Subcutaneous adipose tissue (tissue), 4 donors: ENCODE data around the gene CLDN18. TPM values are rescaled to one million over a fixed set of nuclear protein-coding genes. Genes with fewer than 3 reads are reported as not detected.

Experiments
- total RNA-seq, 4 donors: library from RNA; depleted of rRNA; stranded (reverse); fragments of >200 nt; gene quantifications; one replicate each; pipeline ENCODE4 v1.1.0, GENCODE V29; 2016
- TF ChIP-seq, protein P1 (sequence below): fragments of 450-650 bp; IDR thresholded peaks from one replicate; pipeline ENCODE4 v1.5.1; 2016; ENCODE audit warnings: low read depth, mild to moderate bottlenecking, control low read depth, antibody characterized with exemption, moderate library complexity

Gene CLDN18
- total RNA-seq, 4 donors from 2014 or later: not detected

DNA sequence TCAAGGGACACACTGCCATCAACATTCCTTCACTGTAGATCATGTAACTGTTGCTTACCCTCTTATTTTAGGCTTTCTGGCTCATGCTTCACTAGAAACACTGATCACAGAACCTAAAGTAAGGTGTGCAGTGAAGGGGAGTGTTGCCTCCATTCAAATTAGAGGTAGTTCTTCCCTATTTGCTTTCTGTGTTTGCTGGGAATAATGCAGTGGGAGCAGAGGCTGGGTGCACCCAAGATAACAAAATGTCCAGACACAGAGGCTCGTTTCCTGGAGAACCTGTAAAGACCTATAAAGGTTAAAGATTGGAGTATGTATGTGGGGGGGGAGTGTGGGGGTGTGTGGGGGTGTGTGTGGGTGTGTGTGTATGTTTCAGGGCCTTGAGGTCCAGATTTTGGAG is 2.1 kb upstream of the CLDN18 start:
- TF ChIP-seq, protein P1, sequence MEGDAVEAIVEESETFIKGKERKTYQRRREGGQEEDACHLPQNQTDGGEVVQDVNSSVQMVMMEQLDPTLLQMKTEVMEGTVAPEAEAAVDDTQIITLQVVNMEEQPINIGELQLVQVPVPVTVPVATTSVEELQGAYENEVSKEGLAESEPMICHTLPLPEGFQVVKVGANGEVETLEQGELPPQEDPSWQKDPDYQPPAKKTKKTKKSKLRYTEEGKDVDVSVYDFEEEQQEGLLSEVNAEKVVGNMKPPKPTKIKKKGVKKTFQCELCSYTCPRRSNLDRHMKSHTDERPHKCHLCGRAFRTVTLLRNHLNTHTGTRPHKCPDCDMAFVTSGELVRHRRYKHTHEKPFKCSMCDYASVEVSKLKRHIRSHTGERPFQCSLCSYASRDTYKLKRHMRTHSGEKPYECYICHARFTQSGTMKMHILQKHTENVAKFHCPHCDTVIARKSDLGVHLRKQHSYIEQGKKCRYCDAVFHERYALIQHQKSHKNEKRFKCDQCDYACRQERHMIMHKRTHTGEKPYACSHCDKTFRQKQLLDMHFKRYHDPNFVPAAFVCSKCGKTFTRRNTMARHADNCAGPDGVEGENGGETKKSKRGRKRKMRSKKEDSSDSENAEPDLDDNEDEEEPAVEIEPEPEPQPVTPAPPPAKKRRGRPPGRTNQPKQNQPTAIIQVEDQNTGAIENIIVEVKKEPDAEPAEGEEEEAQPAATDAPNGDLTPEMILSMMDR: no peak

DNA sequence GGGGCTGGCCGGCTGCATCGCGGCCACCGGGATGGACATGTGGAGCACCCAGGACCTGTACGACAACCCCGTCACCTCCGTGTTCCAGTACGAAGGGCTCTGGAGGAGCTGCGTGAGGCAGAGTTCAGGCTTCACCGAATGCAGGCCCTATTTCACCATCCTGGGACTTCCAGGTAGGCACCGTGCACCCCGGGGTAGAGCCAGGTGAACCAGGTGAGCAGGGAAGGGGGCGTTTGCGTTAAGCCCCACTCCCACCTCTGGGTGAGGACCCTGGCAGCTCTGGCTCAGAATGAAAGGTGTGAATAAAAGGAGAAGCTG is 267 bp downstream of the CLDN18 start:
- TF ChIP-seq, protein P1: no peak

DNA sequence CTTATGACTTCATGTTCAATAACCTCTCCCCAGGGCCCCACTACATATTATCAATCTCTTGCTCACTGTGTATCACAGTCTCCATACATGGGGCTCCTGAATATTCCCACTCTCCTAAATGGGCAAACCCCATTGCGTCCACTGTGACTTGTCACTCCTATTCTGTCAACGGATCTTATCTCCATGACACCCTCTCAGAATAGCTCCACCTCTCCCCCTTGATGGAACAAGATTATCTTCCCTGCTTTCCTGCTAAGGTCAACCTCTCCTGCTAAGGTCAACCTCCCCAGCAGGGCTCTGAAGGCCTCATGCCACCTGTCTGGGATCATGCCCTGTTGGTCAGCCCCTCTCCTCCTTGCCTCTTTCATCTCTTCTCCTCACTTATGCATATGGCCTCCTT is 1.8 kb downstream of the CLDN18 start:
- TF ChIP-seq, protein P1: no peak

DNA sequence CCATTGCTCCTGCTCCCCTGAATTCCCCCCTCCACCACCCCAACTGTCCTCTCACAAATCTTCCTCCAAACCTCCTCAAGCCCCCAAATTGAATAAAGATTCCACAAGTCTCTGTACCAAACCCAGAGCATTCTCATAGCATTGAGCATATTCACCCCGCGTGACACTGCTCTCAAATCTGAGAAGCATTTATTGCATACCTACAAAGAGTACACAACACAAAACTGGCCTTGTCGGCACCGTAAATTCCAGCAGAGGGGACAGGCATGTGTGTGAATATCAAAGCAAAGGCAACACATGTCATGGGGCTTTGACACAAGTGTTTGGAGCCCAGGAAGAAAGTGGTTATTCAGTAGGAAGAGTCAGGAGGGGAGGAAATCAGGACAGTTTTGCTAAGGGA is 2.6 kb downstream of the CLDN18 start:
- TF ChIP-seq, protein P1: no peak

DNA sequence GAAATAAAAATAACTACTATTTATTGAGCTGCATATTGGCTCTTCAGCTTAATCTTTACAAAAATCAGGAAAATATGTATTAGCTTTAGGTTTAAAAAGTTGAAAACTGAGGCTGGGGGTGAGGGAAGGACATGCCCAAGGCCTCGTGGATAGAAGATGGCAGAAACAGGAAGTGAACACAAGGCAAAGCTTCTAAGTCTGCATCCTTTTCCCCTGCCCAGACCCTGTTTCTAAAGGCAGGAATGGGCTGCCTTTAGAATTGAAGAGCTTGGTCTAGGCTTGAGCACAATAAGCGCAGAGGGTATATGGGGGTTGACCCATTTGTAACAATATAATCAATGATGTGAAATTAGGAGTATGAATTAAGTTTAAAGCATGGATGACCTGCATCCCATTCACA is 6.1 kb downstream of the CLDN18 start:
- TF ChIP-seq, protein P1: no peak

DNA sequence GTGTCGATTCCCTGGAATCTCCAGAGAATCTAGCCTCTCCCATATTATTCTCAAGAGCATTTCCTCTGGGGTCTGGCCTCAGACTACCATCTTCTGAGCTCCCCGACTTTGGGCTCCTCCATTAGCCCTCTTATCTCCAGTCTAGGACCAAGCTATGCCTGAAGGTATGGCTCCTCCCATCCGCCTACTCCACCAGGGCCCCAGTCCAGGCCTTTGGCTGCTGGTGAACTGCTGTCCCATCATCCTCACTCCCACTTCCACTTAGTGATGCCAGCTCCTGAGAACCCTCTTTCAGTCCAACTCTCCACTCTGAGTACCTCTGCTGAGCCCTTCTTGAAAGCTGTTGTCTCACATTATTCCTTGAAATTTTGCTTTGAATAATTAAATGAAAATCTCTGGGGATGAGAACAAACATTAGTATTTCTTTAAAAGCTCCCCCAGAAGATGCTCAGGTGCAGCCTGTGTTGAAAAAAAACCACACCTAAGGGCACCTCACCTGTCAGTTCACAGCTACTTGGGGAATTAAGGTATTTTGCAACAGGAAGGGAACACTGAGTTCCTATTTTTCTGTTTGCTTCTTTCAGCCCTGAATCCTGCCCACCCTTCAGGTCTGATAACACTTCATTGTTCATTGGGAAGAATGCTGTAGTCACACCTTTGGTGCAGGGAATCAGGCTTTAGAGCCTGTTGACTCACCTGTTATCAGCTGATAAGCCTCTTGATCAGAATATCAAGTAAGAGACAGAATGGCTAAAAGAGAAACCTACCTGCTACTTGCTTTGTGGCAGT is 9.5 kb downstream of the CLDN18 start:
- TF ChIP-seq, protein P1: no peak

DNA sequence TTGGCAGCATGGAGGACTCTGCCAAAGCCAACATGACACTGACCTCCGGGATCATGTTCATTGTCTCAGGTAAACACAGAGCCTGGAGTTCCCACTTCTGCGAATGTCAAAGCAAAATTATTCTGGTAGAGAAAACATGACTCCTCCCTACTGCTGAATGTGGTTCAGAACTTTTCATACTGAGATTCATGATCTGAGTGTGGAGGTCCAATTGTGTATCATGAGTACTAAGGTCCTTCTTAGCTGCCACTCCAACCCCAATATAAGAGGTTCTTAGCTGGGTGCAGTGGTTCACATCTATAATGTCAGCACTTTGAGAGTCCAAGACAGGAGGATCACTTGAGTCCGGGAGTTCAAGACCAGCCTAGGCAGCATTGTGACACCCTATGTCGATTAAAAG is 13.8 kb downstream of the CLDN18 start:
- TF ChIP-seq, protein P1: no peak
